Nephron (organoid): ENCODE measurements around the gene STAP2.

Source experiments
- H3K27ac Mint-ChIP-seq, 3 experiments: 2 replicates each; pipeline ENCODE4 v1.8.0; 2020; ENCODE audit warnings: mixed read lengths in 3 of 3, mild to moderate bottlenecking in 2 of 3, moderate library complexity in 1 of 3
- H3K27me3 Mint-ChIP-seq: 2 replicates; pipeline ENCODE4 v1.8.0; 2021; ENCODE audit warnings: low read depth, mild to moderate bottlenecking, moderate library complexity, mixed read lengths
- H3K36me3 Mint-ChIP-seq: 2 replicates; pipeline ENCODE4 v1.8.0; 2020; ENCODE audit warnings: low read depth, mixed read lengths
- H3K4me1 Mint-ChIP-seq: 2 replicates; pipeline ENCODE4 v1.8.0; 2020; ENCODE audit warnings: mixed read lengths
- H3K4me3 Mint-ChIP-seq, 3 experiments: 2 replicates each; pipeline ENCODE4 v1.8.0; 2020; ENCODE audit warnings: mild to moderate bottlenecking in 3 of 3, mixed read lengths in 3 of 3, moderate library complexity in 2 of 3
- H3K9me3 Mint-ChIP-seq: 2 replicates; pipeline ENCODE4 v1.8.0; 2020; ENCODE audit warnings: mixed read lengths
- CTCF ChIP-seq, 3 experiments: fragments of 200-600 bp; sonication (generic); IDR thresholded peaks; one replicate each; pipeline ENCODE4 v1.5.0; 2021; ENCODE audit warnings: antibody characterized with exemption in 3 of 3; ENCODE audit not compliant: unreplicated experiment in 3 of 3

The STAP2 gene

GRCh38 chr19:4367336-4367723, 28.7 kb upstream of the STAP2 start:
- no peak for TF ChIP-seq CTCF (IDR thresholded peaks at IDR 0.05; ENCODE audit: unreplicated experiment in 3 of 3)
- Mint-ChIP-seq H3K4me1 (peaks cover 41% of the 10 kb centered on the region), H3K36me3 (peaks cover 3% of the 10 kb centered on the region), H3K27ac (peak overlapping the region in 1 of 3 experiments; percentile 11), H3K4me3 (no peak overlapping the region), H3K9me3 (no peaks in the 10 kb centered on the region), H3K27me3 (no peaks in the 10 kb centered on the region)

GRCh38 chr19:4366666-4367335, 28.2 kb upstream of the STAP2 start:
- Mint-ChIP-seq H3K9me3 (no peaks in the 10 kb centered on the region), H3K27me3 (no peaks in the 10 kb centered on the region), H3K4me3 (no peak overlapping the region), H3K36me3 (peaks cover 7% of the 10 kb centered on the region), H3K27ac (peak overlapping the region in 1 of 3 experiments; percentile 11), H3K4me1 (peaks cover 37% of the 10 kb centered on the region)
- no peak for TF ChIP-seq CTCF (IDR thresholded peaks at IDR 0.05; ENCODE audit: unreplicated experiment in 3 of 3)

GRCh38 chr19:4365791-4366665, 27.4 kb upstream of the STAP2 start:
- peaks cover 7% of the 10 kb centered on the region for H3K36me3 Mint-ChIP-seq
- H3K4me3 Mint-ChIP-seq, result no peak overlapping the region
- H3K4me1 Mint-ChIP-seq, result peaks cover 29% of the 10 kb centered on the region
- H3K9me3 Mint-ChIP-seq, result no peaks in the 10 kb centered on the region
- no peak for TF ChIP-seq CTCF (IDR thresholded peaks at IDR 0.05; ENCODE audit: unreplicated experiment in 3 of 3)
- H3K27ac Mint-ChIP-seq, result no peak overlapping the region
- H3K27me3 Mint-ChIP-seq, result no peaks in the 10 kb centered on the region

GRCh38 chr19:4365341-4365740, 26.7 kb upstream of the STAP2 start:
- H3K36me3 Mint-ChIP-seq, result peaks cover 12% of the 10 kb centered on the region
- no peaks in the 10 kb centered on the region for H3K27me3 Mint-ChIP-seq
- H3K9me3 Mint-ChIP-seq, result no peaks in the 10 kb centered on the region
- no peak overlapping the region for H3K4me3 Mint-ChIP-seq
- H3K27ac Mint-ChIP-seq, result no peak overlapping the region
- no peak for TF ChIP-seq CTCF (IDR thresholded peaks at IDR 0.05; ENCODE audit: unreplicated experiment in 3 of 3)
- H3K4me1 Mint-ChIP-seq, result peaks cover 31% of the 10 kb centered on the region

GRCh38 chr19:4363571-4364304, 25.1 kb upstream of the STAP2 start:
- H3K4me3 Mint-ChIP-seq, result no peak overlapping the region
- peaks cover 13% of the 10 kb centered on the region for H3K36me3 Mint-ChIP-seq
- no peak for TF ChIP-seq CTCF (IDR thresholded peaks at IDR 0.05; ENCODE audit: unreplicated experiment in 3 of 3)
- H3K9me3 Mint-ChIP-seq, result no peaks in the 10 kb centered on the region
- H3K27me3 Mint-ChIP-seq, result no peaks in the 10 kb centered on the region
- H3K4me1 Mint-ChIP-seq, result peaks cover 25% of the 10 kb centered on the region
- H3K27ac Mint-ChIP-seq, result no peak overlapping the region
